Small intestine (tissue), 7 donors: ENCODE data around the gene BABAM2. TPM values are rescaled to one million over a fixed set of nuclear protein-coding genes. Genes with fewer than 3 reads are reported as not detected.
A peak's percentile ranks its signal among the peaks of the same experiment; 100 is the strongest.
"Not testable (repeated sequence)": the region's sequence is repeated elsewhere in the genome, so short reads cannot be mapped to it uniquely, and the experiment has no call there.

Experiments
- DNase-seq, 2 donors: peaks; one replicate each; pipeline versions ENCODE4 v3.0.0 to v3.0.0-alpha.2; 2013
- FAIRE-seq: peaks from 2 replicates; lab custom pipeline; 2012; peaks lifted over from hg19 to GRCh38; lab: Jason Lieb, UNC
- H3K27ac ChIP-seq, 3 donors: one replicate each; pipeline ENCODE4 v1.5.1; 2013; ENCODE audit warnings: low read length in 2 of 3, mild to moderate bottlenecking in 2 of 3, control low read depth in 1 of 3, inconsistent platforms in 1 of 3, low read depth in 1 of 3, moderate library complexity in 1 of 3
- H3K27me3 ChIP-seq, 3 donors: one replicate each; pipeline ENCODE4 v1.6.1; 2013; ENCODE audit warnings: low read length in 3 of 3, inconsistent platforms in 1 of 3; ENCODE audit not compliant: control insufficient read depth in 3 of 3, insufficient read depth in 3 of 3
- H3K36me3 ChIP-seq, 3 donors: one replicate each; pipeline ENCODE4 v1.6.1; 2013; ENCODE audit warnings: low read length in 3 of 3, inconsistent platforms in 1 of 3, low read depth in 1 of 3, mild to moderate bottlenecking in 1 of 3, moderate library complexity in 1 of 3; ENCODE audit not compliant: control insufficient read depth in 3 of 3, insufficient read depth in 2 of 3
- H3K4me1 ChIP-seq, 3 donors: one replicate each; pipeline ENCODE4 v1.6.1; 2013; ENCODE audit warnings: low read length in 2 of 3, inconsistent platforms in 1 of 3, low read depth in 1 of 3, mild to moderate bottlenecking in 1 of 3, moderate library complexity in 1 of 3; ENCODE audit not compliant: control insufficient read depth in 3 of 3, insufficient read depth in 2 of 3
- H3K4me3 ChIP-seq, 3 donors: one replicate each; pipeline ENCODE4 v1.5.1; 2013; ENCODE audit warnings: low read length in 3 of 3, control low read depth in 1 of 3, inconsistent platforms in 1 of 3, low read depth in 1 of 3, mild to moderate bottlenecking in 1 of 3, moderate library complexity in 1 of 3
- H3K9me3 ChIP-seq, 2 donors: one replicate each; pipeline ENCODE4 v1.6.1; 2013; ENCODE audit warnings: low read depth in 1 of 2, low read length in 1 of 2; ENCODE audit not compliant: control insufficient read depth in 2 of 2, insufficient read depth in 1 of 2
- WGBS, 3 donors: extraction: QIAGEN DNeasy Blood & Tissue Kit; methylation state at CpG; one replicate each; pipeline ENCODE4 v1.1.7; 2013; 5-methylcytosine and 5-hydroxymethylcytosine counted together
- polyA plus RNA-seq, 4 donors: library from polyadenylated mRNA; stranded (reverse) in 3 of 4; unstranded in 1 of 4; fragments of 200-250 nt in 3 of 4; fragments of 120-200 nt in 1 of 4; gene quantifications; one replicate each; pipeline versions ENCODE4 v1.2.1 to v1.2.3, GENCODE V29; 2013
- donor health status: healthy with polysubstance abuse.
- donor health status: control.
- donor health status: control.
- donor health status: Bipolar disorder and iron deficiency.
- donor health status: healthy.

The BABAM2 gene
- polyA plus RNA-seq, 4 donors, result 19.5 to 38.6 (median 21.5) TPM

DNA sequence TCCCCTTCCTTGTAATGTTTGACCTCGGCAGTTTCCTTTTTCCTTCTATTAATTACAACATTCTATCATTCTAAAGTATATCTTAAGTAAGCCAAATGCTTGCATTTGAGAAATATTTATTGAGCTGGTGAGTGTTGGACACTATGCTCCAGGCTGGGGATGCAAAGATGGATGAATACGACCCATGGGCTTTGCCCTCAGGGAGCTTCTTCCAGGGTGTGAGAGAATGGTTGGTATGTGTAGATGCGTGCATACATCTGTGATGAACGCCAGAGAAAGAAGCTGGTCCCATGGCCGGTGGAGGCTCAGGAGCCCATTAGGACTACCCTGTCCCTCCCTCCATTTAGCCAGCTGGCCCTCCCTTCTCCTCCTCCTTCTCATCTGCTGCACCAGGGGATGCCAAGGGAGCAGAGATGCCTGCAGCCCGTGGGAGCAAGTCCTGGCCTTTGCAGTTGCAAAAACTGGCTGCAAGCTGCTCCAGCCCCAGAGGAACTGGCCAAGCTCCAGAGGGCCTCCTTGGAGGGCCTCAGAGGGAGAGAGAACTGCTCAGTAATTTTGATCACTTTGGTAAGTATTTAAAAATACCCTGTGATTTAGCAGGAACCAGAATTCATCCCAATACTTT lies 436.5 kb downstream of the BABAM2 start:
- Histone ChIP-seq H3K9me3 (no peaks in the 10 kb centered on the region), H3K4me3 (no peak overlapping the region), H3K36me3 (peaks cover 0 to 31% (median 0%) of the 10 kb centered on the region in 3 donors), H3K27ac (no peak overlapping the region), H3K4me1 (no peaks in the 10 kb centered on the region), H3K27me3 (no peaks in the 10 kb centered on the region)
- no peak for DNase-seq
- whole genome bisulfite sequencing, 3 donors, result 78 to 95% (median 89%) methylated on average over 6 of the region's 6 CpGs
- FAIRE-seq, result no peak

DNA sequence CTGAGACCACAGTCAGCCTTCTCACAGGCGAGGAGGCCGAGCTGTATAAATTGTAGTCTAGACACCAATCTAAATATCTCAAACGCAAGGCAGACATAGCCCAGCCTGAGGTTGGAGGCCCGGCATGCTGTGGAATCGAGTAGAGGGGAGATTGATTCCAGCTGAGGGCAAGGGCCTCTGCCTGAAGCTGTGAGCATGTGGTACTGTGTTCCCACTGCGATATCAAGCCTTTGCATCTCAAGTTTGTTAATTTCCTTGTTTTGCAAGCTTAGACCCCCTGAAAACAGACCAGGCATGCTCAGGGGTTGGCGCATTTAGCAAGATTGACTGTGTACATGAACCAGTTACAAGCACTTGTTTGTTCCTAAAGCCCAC lies 437.0 kb downstream of the BABAM2 start:
- peaks cover 0 to 25% (median 0%) of the 10 kb centered on the region in 3 donors for H3K36me3 ChIP-seq
- 86 to 96% (median 95%) methylated on average over 7 of the region's 7 CpGs for WGBS, 3 donors
- FAIRE-seq (no peak), DNase-seq (no peak)
- H3K4me1 ChIP-seq, result no peaks in the 10 kb centered on the region
- no peaks in the 10 kb centered on the region for H3K27me3 ChIP-seq
- no peak overlapping the region for H3K4me3 ChIP-seq
- peak overlapping the region in 1 of 3 donors; percentile 8 for H3K27ac ChIP-seq
- no peaks in the 10 kb centered on the region for H3K9me3 ChIP-seq

DNA sequence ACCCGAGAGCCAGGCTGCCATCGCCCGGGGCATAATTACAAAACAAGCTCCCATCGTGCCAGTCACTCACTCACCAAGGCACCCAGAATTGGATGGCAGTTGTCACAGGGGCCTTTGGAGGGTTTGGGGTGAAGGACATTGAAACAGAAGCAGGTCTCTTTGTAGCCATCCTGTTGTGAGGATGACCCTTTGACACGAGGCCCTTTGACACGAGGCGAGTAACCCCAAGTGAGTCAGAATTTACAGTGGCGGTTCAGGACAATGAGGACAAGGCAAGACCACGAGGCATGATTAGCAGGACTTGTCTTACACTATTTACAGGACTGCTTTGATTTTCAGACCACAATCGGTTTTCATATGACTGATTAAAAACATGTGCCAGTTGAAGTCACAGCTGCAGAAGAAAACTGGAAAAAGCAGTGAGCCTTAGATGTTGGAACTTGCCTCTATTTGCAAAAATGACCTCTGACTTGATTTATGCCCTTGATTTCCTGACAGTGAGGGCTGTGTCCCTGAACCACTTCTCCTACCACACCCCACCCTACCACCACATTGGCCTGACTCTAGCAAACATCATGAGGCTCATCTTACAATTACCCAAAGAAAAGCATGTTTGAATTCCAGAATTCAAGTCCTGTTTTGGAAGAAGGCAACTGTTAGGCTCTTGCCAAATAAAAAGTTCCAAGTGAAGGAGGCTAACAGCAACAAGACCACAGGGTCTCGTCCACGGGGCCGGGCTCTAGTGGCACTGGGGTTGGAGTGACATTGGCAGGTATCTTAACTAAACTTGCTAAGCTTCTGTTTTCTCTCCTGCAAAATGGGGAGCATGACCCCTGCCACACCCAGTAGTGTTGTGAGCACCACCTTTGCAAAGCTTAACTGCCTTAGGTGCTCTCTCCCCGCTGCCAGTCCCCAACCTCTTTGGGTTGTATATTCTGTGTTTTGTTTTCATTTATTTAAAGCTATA lies 437.7 kb downstream of the BABAM2 start:
- 77 to 88% (median 85%) methylated on average over 14 of the region's 14 CpGs for WGBS, 3 donors
- no peak for FAIRE-seq
- no peak for DNase-seq
- Histone ChIP-seq H3K4me3 (no peak overlapping the region), H3K4me1 (peaks cover 0 to 2% (median under 1%) of the 10 kb centered on the region in 3 donors), H3K27me3 (no peaks in the 10 kb centered on the region), H3K36me3 (peaks cover 0 to 24% (median 0%) of the 10 kb centered on the region in 3 donors), H3K9me3 (no peaks in the 10 kb centered on the region), H3K27ac (peak overlapping the region in 1 of 3 donors; percentile 8)

DNA sequence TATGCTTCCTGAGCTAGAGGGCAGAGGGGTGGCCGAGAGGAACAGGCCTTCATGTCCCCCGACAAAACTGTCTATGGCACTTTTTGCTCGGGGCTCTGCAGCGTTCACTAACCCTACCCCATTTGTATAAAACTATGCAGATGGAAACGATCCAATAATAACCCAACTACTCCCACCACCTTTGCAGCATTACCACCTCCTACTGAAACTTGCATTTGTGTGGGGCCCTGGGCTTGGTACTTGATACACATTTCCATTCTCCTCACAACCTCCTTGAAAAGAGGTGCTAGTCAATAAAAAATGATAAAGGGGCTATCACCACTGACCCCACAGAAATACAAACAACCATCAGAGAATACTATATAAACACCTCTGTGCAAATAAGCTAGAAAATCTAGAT lies 438.7 kb downstream of the BABAM2 start:
- Histone ChIP-seq H3K9me3 (no peaks in the 10 kb centered on the region), H3K27me3 (no peaks in the 10 kb centered on the region), H3K36me3 (peaks cover 0 to 25% (median 0%) of the 10 kb centered on the region in 3 donors), H3K4me3 (no peak overlapping the region), H3K4me1 (peaks cover 0 to 12% (median 4%) of the 10 kb centered on the region in 3 donors), H3K27ac (no peak overlapping the region)
- 93 to 97% (median 96%) methylated on average over 5 of the region's 5 CpGs for WGBS, 3 donors
- DNase-seq (no peak), FAIRE-seq (no peak)

DNA sequence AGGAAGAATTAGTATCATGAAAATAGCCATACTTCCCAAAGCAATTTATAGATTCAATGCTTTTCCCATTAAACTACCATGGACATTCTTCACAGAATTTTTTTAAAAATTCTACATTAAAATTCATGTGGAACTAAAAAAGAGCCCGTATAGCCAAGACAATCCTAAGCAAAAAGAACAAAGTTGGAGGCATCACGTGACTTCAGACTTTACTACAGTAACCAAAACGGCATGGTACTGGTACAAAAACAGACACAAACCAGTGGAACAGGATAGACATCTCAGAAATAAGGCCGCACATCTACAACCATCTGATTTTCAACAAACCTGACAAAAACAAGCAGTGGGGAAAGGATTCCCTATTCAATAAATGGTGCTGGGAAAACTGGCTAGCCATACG lies 440.2 kb downstream of the BABAM2 start:
- not testable (repeated sequence) for DNase-seq, H3K9me3 ChIP-seq, H3K4me3 ChIP-seq, H3K27ac ChIP-seq, H3K27me3 ChIP-seq, FAIRE-seq
- WGBS, 3 donors, result 73 to 84% (median 78%) methylated on average over 5 of the region's 5 CpGs
- Histone ChIP-seq H3K4me1 (peaks cover 0 to 17% (median 4%) of the 10 kb centered on the region in 3 donors), H3K36me3 (peaks cover 0 to 30% (median 0%) of the 10 kb centered on the region in 3 donors)

DNA sequence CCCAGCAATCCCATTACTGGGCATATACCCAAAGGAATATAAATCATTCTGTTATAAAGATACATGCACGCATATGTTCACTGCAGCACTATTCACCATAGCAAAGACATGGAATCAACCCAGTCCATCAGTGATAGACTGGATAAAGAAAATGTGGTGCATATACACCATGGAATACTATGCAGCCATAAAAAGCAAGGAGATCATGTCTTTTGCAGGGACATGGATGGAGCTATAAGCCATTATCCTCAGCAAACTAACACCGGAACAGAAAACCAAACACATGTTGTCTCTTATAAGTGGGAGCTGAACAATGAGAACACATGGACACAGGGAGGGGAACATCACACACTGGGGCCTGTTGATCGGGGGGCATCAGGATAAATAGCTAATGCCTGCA lies 441.3 kb downstream of the BABAM2 start:
- not testable (repeated sequence) for H3K27me3 ChIP-seq, FAIRE-seq
- 94 to 96% (median 95%) methylated on average over 3 of the region's 3 CpGs for WGBS, 3 donors

DNA sequence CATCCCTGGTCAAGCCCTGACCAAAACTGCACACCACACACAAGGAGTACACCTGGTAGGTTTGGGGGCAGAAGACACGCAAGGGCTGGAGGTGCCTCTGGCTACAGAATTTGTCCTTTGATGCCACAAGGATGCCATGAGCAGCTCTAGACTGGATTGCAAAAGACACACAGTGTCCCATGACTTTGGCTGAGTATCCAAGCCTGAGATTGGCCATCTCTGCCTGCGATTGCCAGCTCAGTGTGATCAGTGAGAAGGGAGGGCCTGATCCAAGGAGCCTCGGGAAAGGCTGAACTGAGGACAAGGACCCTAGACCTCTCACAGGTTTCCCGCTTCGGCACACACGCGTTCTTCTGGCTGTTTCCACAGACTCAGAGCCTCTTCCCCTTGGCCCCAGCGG lies 442.2 kb downstream of the BABAM2 start:
- 97 to 99% (median 98%) methylated on average over 8 of the region's 8 CpGs for WGBS, 3 donors
- Histone ChIP-seq H3K27me3 (no peaks in the 10 kb centered on the region), H3K9me3 (no peaks in the 10 kb centered on the region), H3K4me3 (no peak overlapping the region), H3K36me3 (peaks cover 0 to 17% (median 0%) of the 10 kb centered on the region in 3 donors), H3K27ac (no peak overlapping the region), H3K4me1 (peaks cover 0 to 19% (median 4%) of the 10 kb centered on the region in 3 donors)
- no peak for FAIRE-seq
- no peak for DNase-seq

More for the DNA sequence above, 441.3 kb downstream of the BABAM2 start:
- Histone ChIP-seq H3K4me1 (peaks cover 0 to 17% (median 4%) of the 10 kb centered on the region in 3 donors), H3K36me3 (peaks cover 0 to 25% (median 0%) of the 10 kb centered on the region in 3 donors)
- not testable (repeated sequence) for H3K27ac ChIP-seq, H3K9me3 ChIP-seq, DNase-seq, H3K4me3 ChIP-seq
